Upper lobe of left lung (tissue), 6 donors: ENCODE results near the gene PSMD7. TPM values are rescaled to one million over a fixed set of nuclear protein-coding genes. Genes with fewer than 3 reads are reported as not detected.

Source experiments
- ATAC-seq, 2 donors: fragments of 200-7000 bp; cut with Tn5 transposase; one replicate each; pipeline ENCODE4 v1.9.1; 2022; ENCODE audit warnings: mild to moderate bottlenecking in 2 of 2, moderate library complexity in 2 of 2; ENCODE audit not compliant: low FRiP score in 2 of 2
- DNase-seq, 2 donors: peaks; one replicate each; pipeline ENCODE4 v3.0.0-alpha.2; 2019 to 2020
- H3K27ac ChIP-seq, 4 donors: fragments of 200-600 bp; sonication (generic); one replicate each; pipeline ENCODE4 v1.5.1; 2016 to 2019
- H3K27me3 ChIP-seq, 4 donors: fragments of 200-600 bp; sonication (generic); one replicate each; pipeline ENCODE4 v1.5.1; 2017 to 2019
- H3K36me3 ChIP-seq, 4 donors: fragments of 200-600 bp; sonication (generic); one replicate each; pipeline ENCODE4 v1.5.1; 2016 to 2019
- H3K4me1 ChIP-seq, 4 donors: fragments of 200-600 bp; sonication (generic); one replicate each; pipeline ENCODE4 v1.5.1; 2018 to 2019
- H3K4me3 ChIP-seq, 4 donors: fragments of 200-600 bp; sonication (generic); one replicate each; pipeline ENCODE4 v1.5.1; 2017 to 2019; ENCODE audit warnings: mild to moderate bottlenecking in 2 of 4, moderate library complexity in 1 of 4
- H3K9me3 ChIP-seq, 4 donors: fragments of 200-600 bp; sonication (generic); one replicate each; pipeline ENCODE4 v1.5.1; 2018 to 2019
- EP300 ChIP-seq, 4 donors: sonication (generic); formaldehyde crosslinking; IDR thresholded peaks; one replicate each; pipeline ENCODE4 v1.5.1; 2017; ENCODE audit warnings: antibody characterized with exemption in 4 of 4, control low read depth in 2 of 4
- POLR2A ChIP-seq, 4 donors: fragments of 450-650 bp; IDR thresholded peaks; one replicate each; pipeline ENCODE4 v1.5.1; 2016 to 2017; ENCODE audit warnings: antibody characterized with exemption in 4 of 4, mild to moderate bottlenecking in 2 of 4
- POLR2AphosphoS5 ChIP-seq, 2 donors: sonication (generic); formaldehyde crosslinking; IDR thresholded peaks; one replicate each; pipeline ENCODE4 v1.5.1; 2017; ENCODE audit warnings: antibody characterized with exemption in 2 of 2
- WGBS, 2 donors: methylation state at CpG; one replicate each; pipeline ENCODE4 v1.1.5; 2017 to 2018; 5-methylcytosine and 5-hydroxymethylcytosine counted together
- total RNA-seq, 6 donors: library from RNA; depleted of rRNA in 4 of 6; stranded (reverse); fragments of >200 nt in 4 of 6; gene quantifications; one replicate each; pipeline versions ENCODE4 v1.1.0 to v1.2.1, GENCODE V29; 2016 to 2021
- TF ChIP-seq, protein P1 (sequence below), 6 experiments: fragments of 450-650 bp in 4 of 6; fragments of 200-600 bp in 2 of 6; sonication (generic) in 2 of 6; IDR thresholded peaks; one replicate each; pipeline ENCODE4 v1.5.1; 2016 to 2019; ENCODE audit warnings: antibody characterized with exemption in 6 of 6
- donor health status: DM: no; HTN: no; CAD: no; lungs with moderate emphysema.
- donor health status: DM: no; HTN: yes; CAD: no; lungs with severe emphysema.

Gene PSMD7
- total RNA-seq: 10 to 100 TPM; 23.0 to 89.6 (median 59.8) TPM

DNA sequence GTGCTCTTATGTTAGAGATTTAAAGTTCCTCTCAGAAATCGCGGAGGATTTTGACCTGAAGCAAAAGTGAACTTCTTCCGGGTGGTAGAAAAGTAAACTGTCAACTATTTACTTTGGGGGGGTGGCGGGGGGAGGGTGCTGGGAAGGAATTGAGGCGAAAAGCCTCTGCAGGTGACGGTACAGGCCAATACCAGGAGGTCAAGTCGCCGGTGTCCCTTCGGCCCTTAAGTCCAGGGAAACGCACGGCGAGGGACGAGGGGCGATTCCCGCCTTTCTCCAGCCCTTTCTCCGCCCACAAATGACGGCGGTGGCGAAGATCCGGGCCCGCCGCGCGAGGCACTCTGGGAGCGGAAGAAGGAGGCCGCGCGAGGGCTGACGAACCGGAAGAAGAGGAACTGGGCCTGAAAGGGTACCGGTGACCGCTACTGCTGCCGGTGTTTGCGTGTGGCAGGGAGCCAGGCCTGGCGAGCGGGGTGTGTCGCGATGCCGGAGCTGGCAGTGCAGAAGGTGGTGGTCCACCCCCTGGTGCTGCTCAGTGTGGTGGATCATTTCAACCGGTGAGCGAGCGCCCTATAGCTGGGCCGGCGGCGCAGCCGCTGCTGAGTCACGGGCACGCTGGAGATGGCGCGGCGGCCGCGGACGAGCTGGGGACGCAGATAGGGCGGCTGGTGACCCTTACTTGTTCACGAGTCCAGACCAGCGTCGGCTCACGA, at the start of gene PSMD7:
Gene PSMD7 (plus strand): TSS at position 383 of the 713 bp plus-strand sequence. CDS start 101 bp downstream, at position 484.
- ATAC-seq (peak; percentile 97 to 99), DNase-seq (peak; percentile 92 to 97)
- 0 to 1% methylated on average over 31 to 41 of the region's 60 CpGs for WGBS, 2 donors
- Histone ChIP-seq H3K27me3 (no peaks in the 10 kb centered on the region), H3K4me1 (peaks cover 23 to 33% (median 26%) of the 10 kb centered on the region in 4 donors), H3K4me3 (peak within 1 kb of the TSS; percentile 76 to 84 (median 78)), H3K36me3 (peaks cover 9 to 27% (median 22%) of the 10 kb centered on the region in 4 donors), H3K27ac (peak within 1 kb of the TSS; percentile 90 to 97 (median 95)), H3K9me3 (peaks cover 3 to 5% (median 4%) of the 10 kb centered on the region in 4 donors)
- TF ChIP-seq POLR2AphosphoS5 (IDR thresholded peaks at IDR 0.05): peak; percentile 94 to 98
- peak in 3 of 4 donors; percentile 67 to 94 (median 92) for TF ChIP-seq POLR2A (IDR thresholded peaks at IDR 0.05)
- TF ChIP-seq EP300 (IDR thresholded peaks at IDR 0.05): peak in 1 of 4 donors; percentile 24
- TF ChIP-seq, protein P1, sequence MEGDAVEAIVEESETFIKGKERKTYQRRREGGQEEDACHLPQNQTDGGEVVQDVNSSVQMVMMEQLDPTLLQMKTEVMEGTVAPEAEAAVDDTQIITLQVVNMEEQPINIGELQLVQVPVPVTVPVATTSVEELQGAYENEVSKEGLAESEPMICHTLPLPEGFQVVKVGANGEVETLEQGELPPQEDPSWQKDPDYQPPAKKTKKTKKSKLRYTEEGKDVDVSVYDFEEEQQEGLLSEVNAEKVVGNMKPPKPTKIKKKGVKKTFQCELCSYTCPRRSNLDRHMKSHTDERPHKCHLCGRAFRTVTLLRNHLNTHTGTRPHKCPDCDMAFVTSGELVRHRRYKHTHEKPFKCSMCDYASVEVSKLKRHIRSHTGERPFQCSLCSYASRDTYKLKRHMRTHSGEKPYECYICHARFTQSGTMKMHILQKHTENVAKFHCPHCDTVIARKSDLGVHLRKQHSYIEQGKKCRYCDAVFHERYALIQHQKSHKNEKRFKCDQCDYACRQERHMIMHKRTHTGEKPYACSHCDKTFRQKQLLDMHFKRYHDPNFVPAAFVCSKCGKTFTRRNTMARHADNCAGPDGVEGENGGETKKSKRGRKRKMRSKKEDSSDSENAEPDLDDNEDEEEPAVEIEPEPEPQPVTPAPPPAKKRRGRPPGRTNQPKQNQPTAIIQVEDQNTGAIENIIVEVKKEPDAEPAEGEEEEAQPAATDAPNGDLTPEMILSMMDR (IDR thresholded peaks at IDR 0.05): peak in 3 of 6 experiments; percentile 4 to 24 (median 7)

DNA sequence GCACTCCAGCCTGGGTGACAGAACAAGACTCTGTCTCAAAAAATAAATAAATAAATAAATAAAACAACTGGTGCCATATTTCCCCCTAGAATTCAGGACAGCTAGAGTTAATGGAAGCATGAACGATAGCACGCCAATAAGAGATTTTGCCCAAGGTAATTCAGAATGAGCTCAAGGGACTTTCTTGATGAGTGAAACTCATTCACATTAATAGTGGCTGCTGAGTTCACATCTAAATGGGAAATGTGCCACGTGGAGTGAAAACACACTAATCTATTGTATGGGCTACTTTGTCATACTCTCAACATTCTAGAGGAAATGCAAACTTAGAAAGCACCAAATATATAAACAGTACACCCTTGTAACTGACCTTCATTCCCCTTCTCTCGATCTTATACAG, 47.4 kb upstream of the PSMD7 start:
- no peak for DNase-seq
- Histone ChIP-seq H3K9me3 (no peaks in the 10 kb centered on the region), H3K4me3 (no peak overlapping the region), H3K4me1 (no peaks in the 10 kb centered on the region), H3K27me3 (no peaks in the 10 kb centered on the region), H3K27ac (no peak overlapping the region), H3K36me3 (no peaks in the 10 kb centered on the region)
- 62 to 67% methylated on average over 4 of the region's 4 CpGs for WGBS, 2 donors
- TF ChIP-seq, protein P1 (IDR thresholded peaks at IDR 0.05): no peak
- TF ChIP-seq POLR2AphosphoS5 (IDR thresholded peaks at IDR 0.05): no peak
- no peak for ATAC-seq

DNA sequence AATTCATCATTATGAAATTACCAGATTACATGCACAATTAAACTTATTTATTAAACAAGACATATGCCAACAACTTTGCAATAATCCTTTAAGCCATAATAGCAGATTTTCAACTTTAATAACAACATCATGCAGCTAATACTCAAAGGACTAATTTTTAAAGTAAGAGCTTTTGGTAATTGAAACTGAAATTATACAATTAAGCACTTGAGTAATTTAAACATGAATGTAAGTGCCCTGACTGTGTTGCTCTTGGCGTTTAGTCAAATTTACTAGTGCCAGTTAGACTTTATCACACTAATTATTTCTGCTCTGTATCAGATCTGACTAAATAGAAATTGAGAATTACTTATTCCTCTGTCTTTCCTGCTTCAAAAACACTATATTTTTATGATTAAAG, 46.8 kb upstream of the PSMD7 start:
- no peak overlapping the region for H3K27ac ChIP-seq
- H3K27me3 ChIP-seq: no peaks in the 10 kb centered on the region
- 46 to 75% methylated on average over 1 of the region's 1 CpG for WGBS, 2 donors
- H3K4me3 ChIP-seq: no peak overlapping the region
- no peaks in the 10 kb centered on the region for H3K36me3 ChIP-seq
- no peaks in the 10 kb centered on the region for H3K4me1 ChIP-seq
- TF ChIP-seq POLR2A (IDR thresholded peaks at IDR 0.05) (no peak), POLR2AphosphoS5 (IDR thresholded peaks at IDR 0.05) (no peak), EP300 (IDR thresholded peaks at IDR 0.05) (no peak)
- TF ChIP-seq, protein P1 (IDR thresholded peaks at IDR 0.05): no peak
- H3K9me3 ChIP-seq: no peaks in the 10 kb centered on the region
- no peak for ATAC-seq
- DNase-seq: no peak

DNA sequence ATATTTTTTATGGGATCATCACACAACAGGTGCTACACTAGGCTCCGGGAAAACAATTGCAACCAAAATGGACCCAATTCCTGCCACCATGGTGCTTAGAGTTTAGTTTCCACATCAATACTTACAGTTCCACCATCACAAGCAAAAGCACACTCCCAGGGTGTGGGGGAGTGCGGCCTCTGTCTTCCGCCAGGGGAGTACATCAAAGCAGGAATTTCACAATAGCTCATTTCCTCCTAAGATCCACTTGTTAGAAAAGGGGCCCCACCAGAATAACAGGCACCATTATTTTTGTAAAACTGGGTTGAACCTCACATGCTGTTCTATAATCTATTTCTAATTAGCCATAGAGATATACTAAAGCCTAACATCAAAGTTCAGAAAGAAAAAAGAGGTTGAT, 44.3 kb upstream of the PSMD7 start:
- no peak for TF ChIP-seq EP300 (IDR thresholded peaks at IDR 0.05)
- TF ChIP-seq POLR2AphosphoS5 (IDR thresholded peaks at IDR 0.05): no peak
- TF ChIP-seq, protein P1 (IDR thresholded peaks at IDR 0.05): no peak
- no peak for TF ChIP-seq POLR2A (IDR thresholded peaks at IDR 0.05)
- no peaks in the 10 kb centered on the region for H3K9me3 ChIP-seq
- no peak overlapping the region for H3K4me3 ChIP-seq
- no peaks in the 10 kb centered on the region for H3K27me3 ChIP-seq
- 44 to 67% methylated on average over 3 of the region's 3 CpGs for WGBS, 2 donors
- DNase-seq (no peak), ATAC-seq (no peak)
- H3K36me3 ChIP-seq: no peaks in the 10 kb centered on the region
- H3K4me1 ChIP-seq: no peaks in the 10 kb centered on the region
- no peak overlapping the region for H3K27ac ChIP-seq
